SJSA1 (cell line): ENCODE results near the gene CC2D1B. TPM values are rescaled to one million over a fixed set of nuclear protein-coding genes. Genes with fewer than 3 reads are reported as not detected.
"Not testable (repeated sequence)": the region's sequence is repeated elsewhere in the genome, so short reads cannot be mapped to it uniquely, and the experiment has no call there.

Experiments
- DNase-seq, 2 experiments: peaks; one replicate each; pipeline ENCODE4 v3.0.0-alpha.2; 2015 to 2020; ENCODE audit warnings: low spot score in 2 of 2, low read depth in 1 of 2
- H3K27ac ChIP-seq: fragments of 250-450 bp; sonication (Bioruptor Pico); 2 replicates; pipeline ENCODE4 v1.5.1; 2020; ENCODE audit warnings: mild to moderate bottlenecking, moderate library complexity
- H3K27me3 ChIP-seq: fragments of 250-450 bp; sonication (Bioruptor Pico); replicated peaks from 2 replicates; pipeline ENCODE4 v1.5.1; 2020; ENCODE audit warnings: mild to moderate bottlenecking, moderate library complexity
- H3K36me3 ChIP-seq: fragments of 250-450 bp; sonication (Bioruptor Pico); 2 replicates; pipeline ENCODE4 v1.5.1; 2020; ENCODE audit warnings: mild to moderate bottlenecking
- H3K4me1 ChIP-seq: fragments of 250-450 bp; sonication (Bioruptor Pico); replicated peaks from 2 replicates; pipeline ENCODE4 v1.6.1; 2021; ENCODE audit warnings: mild to moderate bottlenecking
- H3K4me3 ChIP-seq: fragments of 250-450 bp; sonication (Bioruptor Pico); 2 replicates; pipeline ENCODE4 v1.5.1; 2020; ENCODE audit warnings: mild to moderate bottlenecking
- H3K9me3 ChIP-seq: fragments of 250-450 bp; sonication (Bioruptor Pico); replicated peaks from 2 replicates; pipeline ENCODE4 v1.5.1; 2020; ENCODE audit warnings: mild to moderate bottlenecking
- total RNA-seq: library from RNA; depleted of rRNA; stranded (reverse); fragments of >200 nt; shearing (Covaris generic); gene quantifications from 2 replicates; pipeline ENCODE4 v1.2.3, GENCODE V29; 2014; rRNA removed

CC2D1B gene
- total RNA-seq, result 21.4 and 24.1 TPM in 2 replicates

- H3K27me3 ChIP-seq, result no peaks in the 10 kb centered on the region
Observed at GRCh38 chr1:52365746-52366516, at the start of gene CC2D1B. Gene CC2D1B (minus strand): TSS chr1:52366205. CDS start chr1:52364620, 1,585 bp downstream.

GRCh38 chr1:52414942-52415341 lies 48.9 kb upstream of the CC2D1B start:
- Histone ChIP-seq H3K4me3 (no peak overlapping the region), H3K27me3 (no peaks in the 10 kb centered on the region), H3K27ac (no peak overlapping the region), H3K9me3 (no peaks in the 10 kb centered on the region), H3K36me3 (peaks cover 84% of the 10 kb centered on the region), H3K4me1 (no peaks in the 10 kb centered on the region)
- no peak for DNase-seq

More at GRCh38 chr1:52365746-52366516, at the start of gene CC2D1B:
- H3K4me1 ChIP-seq, result peaks cover 15% of the 10 kb centered on the region
- peaks cover 41% of the 10 kb centered on the region for H3K36me3 ChIP-seq
- peak within 1 kb of the TSS; percentile 89 for H3K4me3 ChIP-seq
- H3K9me3 ChIP-seq, result no peaks in the 10 kb centered on the region
- peak within 1 kb of the TSS; percentile 87 for H3K27ac ChIP-seq
- DNase-seq, result peak; percentile 97 to 99

- no peaks in the 10 kb centered on the region for H3K4me1 ChIP-seq
- no peak overlapping the region for H3K27ac ChIP-seq
- no peak overlapping the region for H3K4me3 ChIP-seq
- no peaks in the 10 kb centered on the region for H3K9me3 ChIP-seq
- DNase-seq, result no peak
- peaks cover 92% of the 10 kb centered on the region for H3K36me3 ChIP-seq
- H3K27me3 ChIP-seq, result no peaks in the 10 kb centered on the region
Observed at GRCh38 chr1:52413410-52413989, 47.5 kb upstream of the CC2D1B start.

GRCh38 chr1:52404975-52405338 lies 39.0 kb upstream of the CC2D1B start:
- H3K27me3 ChIP-seq, result no peaks in the 10 kb centered on the region
- peaks cover 73% of the 10 kb centered on the region for H3K36me3 ChIP-seq

GRCh38 chr1:52404116-52404974 lies 38.3 kb upstream of the CC2D1B start, which contains the start of the genes ORC1 and PRPF38A:
Gene ORC1 (minus strand): TSS chr1:52404423. CDS start chr1:52402223, 2,200 bp downstream.
Gene PRPF38A (plus strand): TSS chr1:52404602. CDS start chr1:52404750, 148 bp downstream.
- DNase-seq, result peak; percentile 94 to 98
- Histone ChIP-seq H3K9me3 (no peaks in the 10 kb centered on the region), H3K36me3 (peaks cover 71% of the 10 kb centered on the region), H3K27ac (peak within 1 kb of the TSS; percentile 77), H3K27me3 (no peaks in the 10 kb centered on the region), H3K4me3 (peak within 1 kb of the TSS; percentile 60), H3K4me1 (peaks cover 14% of the 10 kb centered on the region)

More at GRCh38 chr1:52404975-52405338, 39.0 kb upstream of the CC2D1B start:
- H3K4me3 ChIP-seq, result peak overlapping the region; percentile 60
- peaks cover 14% of the 10 kb centered on the region for H3K4me1 ChIP-seq
- peak overlapping the region; percentile 77 for H3K27ac ChIP-seq
- DNase-seq, result no peak
- H3K9me3 ChIP-seq, result no peaks in the 10 kb centered on the region

GRCh38 chr1:52403566-52404115 lies 37.6 kb upstream of the CC2D1B start:
- peaks cover 69% of the 10 kb centered on the region for H3K36me3 ChIP-seq
- no peaks in the 10 kb centered on the region for H3K27me3 ChIP-seq
- peak overlapping the region; percentile 60 for H3K4me3 ChIP-seq
- peak in 1 of 2 experiments; percentile 54 for DNase-seq
- no peaks in the 10 kb centered on the region for H3K9me3 ChIP-seq
- H3K27ac ChIP-seq, result peak overlapping the region; percentile 77
- H3K4me1 ChIP-seq, result peaks cover 14% of the 10 kb centered on the region

GRCh38 chr1:52402860-52403240 lies 36.8 kb upstream of the CC2D1B start:
- peaks cover 14% of the 10 kb centered on the region for H3K4me1 ChIP-seq
- no peak for DNase-seq
- H3K27ac ChIP-seq, result no peak overlapping the region; the same call in 1 of the 2 replicates
- no peaks in the 10 kb centered on the region for H3K9me3 ChIP-seq
- H3K36me3 ChIP-seq, result peaks cover 67% of the 10 kb centered on the region
- H3K27me3 ChIP-seq, result no peaks in the 10 kb centered on the region
- peak overlapping the region; percentile 60 for H3K4me3 ChIP-seq

GRCh38 chr1:52400131-52400530 lies 34.1 kb upstream of the CC2D1B start:
- no peak overlapping the region for H3K27ac ChIP-seq
- H3K36me3 ChIP-seq, result peaks cover 68% of the 10 kb centered on the region
- H3K4me3 ChIP-seq, result no peak overlapping the region
- no peaks in the 10 kb centered on the region for H3K9me3 ChIP-seq
- DNase-seq, result no peak
- peaks cover 9% of the 10 kb centered on the region for H3K4me1 ChIP-seq
- H3K27me3 ChIP-seq, result no peaks in the 10 kb centered on the region

- peaks cover 9% of the 10 kb centered on the region for H3K4me1 ChIP-seq
- H3K27me3 ChIP-seq, result no peaks in the 10 kb centered on the region
- no peak overlapping the region for H3K27ac ChIP-seq
- no peak for DNase-seq
- peaks cover 73% of the 10 kb centered on the region for H3K36me3 ChIP-seq
- H3K9me3 ChIP-seq, result no peaks in the 10 kb centered on the region
- H3K4me3 ChIP-seq, result no peak overlapping the region
Observed at GRCh38 chr1:52399629-52400028, 33.6 kb upstream of the CC2D1B start.

- Histone ChIP-seq H3K4me1 (no peaks in the 10 kb centered on the region), H3K9me3 (no peaks in the 10 kb centered on the region), H3K4me3 (no peak overlapping the region), H3K27me3 (no peaks in the 10 kb centered on the region), H3K27ac (no peak overlapping the region), H3K36me3 (peaks cover 90% of the 10 kb centered on the region)
- no peak for DNase-seq
Observed at GRCh38 chr1:52393174-52393573, 27.2 kb upstream of the CC2D1B start.

- Histone ChIP-seq H3K27me3 (no peaks in the 10 kb centered on the region), H3K9me3 (no peaks in the 10 kb centered on the region), H3K36me3 (peaks cover 91% of the 10 kb centered on the region), H3K4me1 (no peaks in the 10 kb centered on the region), H3K4me3 (no peak overlapping the region), H3K27ac (no peak overlapping the region)
- no peak for DNase-seq
Observed at GRCh38 chr1:52386458-52386857, 20.5 kb upstream of the CC2D1B start.

- Histone ChIP-seq H3K4me1 (no peaks in the 10 kb centered on the region), H3K27me3 (no peaks in the 10 kb centered on the region), H3K4me3 (no peak overlapping the region), H3K27ac (no peak overlapping the region), H3K9me3 (no peaks in the 10 kb centered on the region), H3K36me3 (peaks cover 98% of the 10 kb centered on the region)
- DNase-seq, result no peak
Observed at GRCh38 chr1:52385376-52385775, 19.4 kb upstream of the CC2D1B start.

GRCh38 chr1:52369851-52370250 lies 3.8 kb upstream of the CC2D1B start:
- H3K4me1 ChIP-seq, DNase-seq, H3K27ac ChIP-seq: not testable (repeated sequence)

More at GRCh38 chr1:52369851-52370250, 3.8 kb upstream of the CC2D1B start:
- H3K36me3 ChIP-seq, result peaks cover 38% of the 10 kb centered on the region
- H3K9me3 ChIP-seq, H3K4me3 ChIP-seq, H3K27me3 ChIP-seq: not testable (repeated sequence)
